Kidney (tissue), 14 donors: ENCODE measurements around the gene PPP1R14C. TPM values are rescaled to one million over a fixed set of nuclear protein-coding genes. Genes with fewer than 3 reads are reported as not detected.

Experiments used
- DNase-seq, 5 donors: peaks; one replicate each; pipeline ENCODE4 v3.0.0-alpha.2; 2013 to 2020
- FAIRE-seq: peaks from 2 replicates; lab custom pipeline; 2012; peaks lifted over from hg19 to GRCh38; lab: Jason Lieb, UNC
- H3K27ac ChIP-seq, 2 donors: one replicate each; pipeline ENCODE4 v1.7.0; 2013; ENCODE audit warnings: low read depth in 2 of 2, low read length in 2 of 2, inconsistent platforms in 1 of 2
- H3K27me3 ChIP-seq: one replicate; pipeline ENCODE4 v1.7.1; 2013; ENCODE audit warnings: low read length, inconsistent platforms; ENCODE audit not compliant: control insufficient read depth, insufficient read depth
- H3K36me3 ChIP-seq, 3 donors: one replicate each; pipeline versions ENCODE4 v1.7.0 to v1.7.1; 2013; ENCODE audit warnings: low read length in 3 of 3, control low read depth in 1 of 3, inconsistent platforms in 1 of 3; ENCODE audit not compliant: insufficient read depth in 3 of 3, control insufficient read depth in 2 of 3
- H3K4me1 ChIP-seq, 3 donors: one replicate each; pipeline versions ENCODE4 v1.7.0 to v1.7.1; 2013; ENCODE audit warnings: low read length in 3 of 3, inconsistent platforms in 1 of 3, low read depth in 1 of 3; ENCODE audit not compliant: control insufficient read depth in 2 of 3, insufficient read depth in 2 of 3
- H3K4me3 ChIP-seq, 3 donors: one replicate each; pipeline versions ENCODE4 v1.7.0 to v1.8.1; 2013; ENCODE audit warnings: low read length in 3 of 3, control low read depth in 1 of 3, inconsistent platforms in 1 of 3
- H3K9ac ChIP-seq, 3 donors: one replicate each; pipeline versions ENCODE4 v1.7.0 to v1.7.1; 2013; ENCODE audit warnings: low read length in 3 of 3, control low read depth in 1 of 3, inconsistent platforms in 1 of 3
- H3K9me3 ChIP-seq, 3 donors: one replicate each; pipeline versions ENCODE4 v1.7.0 to v1.7.1; 2013; ENCODE audit warnings: low read length in 3 of 3, control low read depth in 1 of 3, inconsistent platforms in 1 of 3; ENCODE audit not compliant: control insufficient read depth in 2 of 3, insufficient read depth in 1 of 3
- CTCF ChIP-seq: IDR thresholded peaks from 3 replicates; pipeline ENCODE4 v1.5.1; 2012; ENCODE audit warnings: mild to moderate bottlenecking, moderate library complexity, borderline replicate concordance; ENCODE audit not compliant: insufficient read depth; ENCODE audit errors: extremely low read depth
- intact Hi-C: fragments of 100-400 bp; cut with DNase I; formaldehyde crosslinking; loops from one replicate; pipeline ENCODE4 v1.11.1; 2022
- polyA plus RNA-seq: library from polyadenylated mRNA; stranded (reverse); fragments of 350-450 nt; fragmentation: Illumina TruSeq; extraction: RNeasy Lipid Tissue Mini Kit (QIAGEN cat#74804); gene quantifications from one replicate; pipeline ENCODE4 v1.2.3, GENCODE V29; 2014; ENCODE audit warnings: low read depth, low replicate concordance; ENCODE audit not compliant: insufficient read depth
- total RNA-seq: library from RNA; stranded (reverse); fragmentation: NEBNext Ultra II Directional; extraction: Animal tissue kit (Norgen Biotek cat#: 25700); gene quantifications from one replicate; pipeline ENCODE4 v1.2.1, GENCODE V29; 2021
- donor health status: control.
- donor health status: control.
- donor health status: control.
- donor health status: control.
- donor health status: control.
- donor health status: DM: yes; HTN: yes; CAD: no.
- donor health status: Normal renal cell carcinoma (clear cell type).

The PPP1R14C gene
- total and polyA plus RNA-seq, 2 donors from 2014 or later: 6.5 to 15.8 TPM

GRCh38 chr6:150180517-150180916 lies 37.7 kb downstream of the PPP1R14C start:
- Histone ChIP-seq H3K27ac (no peak overlapping the region), H3K4me1 (peaks cover 0 to 15% (median 14%) of the 10 kb centered on the region in 3 donors), H3K36me3 (no peaks in the 10 kb centered on the region), H3K9ac (no peak overlapping the region), H3K9me3 (no peaks in the 10 kb centered on the region), H3K27me3 (no peaks in the 10 kb centered on the region), H3K4me3 (no peak overlapping the region)
- intact Hi-C loops: no loop called here
- no peak for DNase-seq
- TF ChIP-seq CTCF: no peak
- no peak for FAIRE-seq

GRCh38 chr6:150182460-150183078 lies 39.7 kb downstream of the PPP1R14C start:
- Histone ChIP-seq H3K9me3 (no peaks in the 10 kb centered on the region), H3K4me3 (no peak overlapping the region), H3K27ac (no peak overlapping the region), H3K4me1 (peaks cover 0 to 4% (median 4%) of the 10 kb centered on the region in 3 donors), H3K9ac (no peak overlapping the region), H3K36me3 (no peaks in the 10 kb centered on the region), H3K27me3 (no peaks in the 10 kb centered on the region)
- TF ChIP-seq CTCF: no peak
- no peak for DNase-seq
- no peak for FAIRE-seq
- intact Hi-C loops: no loop called here

- no peak overlapping the region for H3K9ac ChIP-seq
- H3K4me1 ChIP-seq: peaks cover 0 to 1% (median 1%) of the 10 kb centered on the region in 3 donors
- intact Hi-C loops: no loop called here
- H3K9me3 ChIP-seq: no peaks in the 10 kb centered on the region
- no peak overlapping the region for H3K27ac ChIP-seq
- H3K4me3 ChIP-seq: no peak overlapping the region
- no peak for FAIRE-seq
- H3K27me3 ChIP-seq: no peaks in the 10 kb centered on the region
- TF ChIP-seq CTCF: no peak
- no peaks in the 10 kb centered on the region for H3K36me3 ChIP-seq
- no peak for DNase-seq
Measured at GRCh38 chr6:150183105-150183504, 40.3 kb downstream of the PPP1R14C start.

- intact Hi-C loops: no loop called here
- Histone ChIP-seq H3K9me3 (no peaks in the 10 kb centered on the region), H3K4me3 (no peak overlapping the region), H3K36me3 (no peaks in the 10 kb centered on the region), H3K9ac (no peak overlapping the region), H3K27me3 (no peaks in the 10 kb centered on the region), H3K27ac (no peak overlapping the region), H3K4me1 (no peaks in the 10 kb centered on the region)
- FAIRE-seq (no peak), DNase-seq (no peak)
- no peak for TF ChIP-seq CTCF
Measured at GRCh38 chr6:150183966-150184365, 41.1 kb downstream of the PPP1R14C start.
